ENCODE data around the gene CPA4. TPM values are rescaled to one million over a fixed set of nuclear protein-coding genes. Genes with fewer than 3 reads are reported as not detected.
A peak's percentile ranks its signal among the peaks of the same experiment; 100 is the strongest.

Gene CPA4
- total RNA-seq, 1 experiment from 2014 or later, result 0.16 TPM

DNA sequence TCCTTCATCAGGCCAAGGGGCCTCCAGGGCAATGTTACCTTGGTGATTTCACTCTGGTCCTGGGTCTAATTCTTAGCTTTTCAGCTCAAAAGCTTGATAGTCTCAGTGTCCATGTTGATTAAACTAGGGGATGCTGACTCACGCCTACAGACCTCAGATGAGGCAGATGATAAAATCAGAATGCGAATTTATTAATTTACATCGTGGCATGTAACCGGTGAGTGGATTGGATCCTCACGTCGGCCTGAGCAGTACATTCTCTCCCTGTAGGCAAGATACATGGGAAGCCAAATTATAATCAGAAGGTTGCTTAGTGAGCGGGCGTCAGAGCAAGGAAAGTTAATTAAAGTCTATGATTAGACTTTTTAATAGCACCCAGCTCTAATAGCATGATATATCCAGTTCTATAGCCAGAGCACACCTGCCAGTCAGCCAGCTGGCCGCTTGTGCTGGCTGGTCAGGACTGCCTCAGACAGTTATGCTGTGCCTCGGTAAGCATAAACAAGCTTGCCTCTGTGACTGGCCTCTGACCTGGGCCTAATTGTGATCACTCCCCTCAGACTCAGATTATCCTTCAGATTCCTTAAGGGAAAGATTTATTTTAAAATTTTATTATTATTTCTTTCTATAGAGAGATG, 31.5 kb downstream of the CPA4 start:
- DNase-seq (ENCODE audit: low read depth, low spot score), result no peak
- in situ Hi-C loops (cut with HindIII; ENCODE audit: low pct_unique_long_range_greater_than_20kb, low sequenced_read_pairs), result no loop called here

DNA sequence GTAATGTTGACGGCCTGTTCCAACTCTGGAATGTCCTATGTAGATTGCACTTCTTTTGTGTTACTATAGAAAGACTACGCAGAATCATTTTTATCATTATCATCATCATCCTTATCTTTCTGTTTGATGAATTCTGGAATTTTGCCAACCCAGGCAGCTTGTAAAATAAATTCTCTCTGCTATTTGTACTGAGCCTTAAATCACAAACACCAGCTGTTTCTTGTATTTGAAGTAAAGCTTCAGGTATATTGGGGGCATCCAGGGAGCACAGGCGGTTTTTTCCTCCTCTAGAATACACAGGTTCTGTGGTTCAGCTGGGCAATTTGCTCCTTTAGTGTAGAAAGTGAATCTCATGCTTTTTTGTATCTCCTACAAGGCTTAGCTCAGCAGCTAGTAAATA, 36.7 kb downstream of the CPA4 start:
- DNase-seq (ENCODE audit: low read depth, low spot score), result no peak
- in situ Hi-C loops (cut with HindIII; ENCODE audit: low pct_unique_long_range_greater_than_20kb, low sequenced_read_pairs), result no loop called here

DNA sequence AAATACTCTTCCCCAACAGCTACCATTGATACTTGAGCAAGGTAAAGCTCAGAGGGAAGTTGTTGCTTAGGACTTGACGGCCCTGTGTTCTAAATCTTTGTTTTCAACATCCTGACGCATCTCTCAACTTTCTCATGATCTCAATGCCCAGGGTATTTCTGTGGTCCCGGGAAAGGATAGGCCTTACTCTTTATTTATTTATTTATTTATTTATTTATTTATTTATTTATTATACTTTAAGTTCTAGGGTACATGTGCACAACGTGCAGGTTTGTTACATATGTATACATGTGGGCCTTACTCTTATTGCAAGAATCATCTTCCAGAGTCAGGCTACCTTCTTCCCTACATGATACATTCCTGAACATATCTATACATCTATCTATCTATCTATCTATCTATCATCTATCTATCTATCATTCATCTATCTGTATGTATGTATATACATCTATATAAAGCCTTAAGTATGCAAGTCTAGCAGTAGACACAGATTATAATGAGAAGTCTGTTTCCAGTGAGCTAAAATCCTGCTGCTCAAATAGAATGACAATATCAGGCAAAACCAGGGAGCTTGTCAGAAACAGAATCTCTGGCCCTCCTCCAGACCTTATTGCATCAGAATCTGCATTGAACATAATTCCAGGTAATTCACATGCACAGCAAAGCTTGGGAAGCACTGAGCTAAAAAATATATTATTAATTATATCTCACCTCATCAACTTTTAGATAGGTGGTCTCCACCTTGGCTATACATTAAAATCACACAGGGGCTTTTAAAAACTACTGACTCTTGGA, 39.5 kb downstream of the CPA4 start:
- no peak for DNase-seq (ENCODE audit: low read depth, low spot score)
- in situ Hi-C loops (cut with HindIII; ENCODE audit: low pct_unique_long_range_greater_than_20kb, low sequenced_read_pairs), result no loop called here

- no peak for DNase-seq (ENCODE audit: low read depth, low spot score)
- in situ Hi-C loops (cut with HindIII; ENCODE audit: low pct_unique_long_range_greater_than_20kb, low sequenced_read_pairs), result no loop called here
These were observed 40.9 kb downstream of the CPA4 start for GRCh38 chr7:130333832-130334231.

DNA sequence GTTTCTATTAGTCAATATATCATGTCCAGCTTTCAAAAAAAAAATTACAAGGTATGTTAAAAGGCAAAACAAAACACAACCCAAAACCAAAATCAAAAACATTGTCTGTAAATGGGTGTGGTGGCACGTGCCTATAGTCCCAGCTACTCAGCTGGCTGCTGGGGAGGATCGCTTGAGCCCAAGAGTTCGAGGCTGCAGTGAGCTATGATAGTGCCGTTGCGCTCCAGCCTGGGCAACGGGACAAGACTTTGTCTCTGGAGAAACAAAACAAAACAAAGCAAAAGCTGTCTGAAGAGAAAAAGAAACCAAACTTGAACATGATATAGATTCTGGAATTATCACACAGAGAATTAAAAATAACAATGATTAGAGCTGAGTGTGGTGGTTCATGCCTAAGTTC, 41.3 kb downstream of the CPA4 start:
- no peak for DNase-seq (ENCODE audit: low read depth, low spot score)
- in situ Hi-C loops (cut with HindIII; ENCODE audit: low pct_unique_long_range_greater_than_20kb, low sequenced_read_pairs), result no loop called here

GRCh38 chr7:130337410-130337971, 44.5 kb downstream of the CPA4 start:
- no peak for DNase-seq (ENCODE audit: low read depth, low spot score)
- in situ Hi-C loops (cut with HindIII; ENCODE audit: low pct_unique_long_range_greater_than_20kb, low sequenced_read_pairs), result no loop called here

DNA sequence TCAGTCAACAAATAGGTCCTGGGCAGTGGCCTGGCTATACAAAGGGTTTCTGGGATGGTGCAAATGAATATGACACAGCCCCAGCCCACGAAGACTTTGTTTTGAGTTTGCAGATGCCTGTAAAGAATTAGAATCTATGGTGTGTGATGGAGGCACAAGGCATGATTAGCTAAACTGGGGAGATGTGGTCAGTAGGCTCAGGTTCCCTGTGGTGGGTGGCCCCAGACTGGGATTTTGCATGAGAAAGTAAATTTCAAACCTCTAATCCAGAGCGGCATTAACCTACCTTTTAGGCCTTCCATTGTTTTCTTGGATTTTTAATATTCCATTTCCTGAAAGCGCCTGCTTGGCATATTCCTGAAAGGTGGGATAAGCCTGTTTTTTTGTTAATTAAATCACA, 45.3 kb downstream of the CPA4 start:
- DNase-seq (ENCODE audit: low read depth, low spot score), result no peak
- in situ Hi-C loops (cut with HindIII; ENCODE audit: low pct_unique_long_range_greater_than_20kb, low sequenced_read_pairs), result no loop called here

- DNase-seq (ENCODE audit: low read depth, low spot score), result no peak
These were observed 48.9 kb downstream of the CPA4 start for GRCh38 chr7:130341882-130342281.

GRCh38 chr7:130342701-130343380, 49.9 kb downstream of the CPA4 start:
- in situ Hi-C loops (cut with HindIII; ENCODE audit: low pct_unique_long_range_greater_than_20kb, low sequenced_read_pairs), result no loop called here
- DNase-seq (ENCODE audit: low read depth, low spot score), result no peak

More at GRCh38 chr7:130341882-130342281, 48.9 kb downstream of the CPA4 start:
- in situ Hi-C loops (cut with HindIII; ENCODE audit: low pct_unique_long_range_greater_than_20kb, low sequenced_read_pairs), result no loop called here

- no peak for DNase-seq (ENCODE audit: low read depth, low spot score)
- in situ Hi-C loops (cut with HindIII; ENCODE audit: low pct_unique_long_range_greater_than_20kb, low sequenced_read_pairs), result no loop called here
These were observed 51.4 kb downstream of the CPA4 start, which contains the start of gene CPA5 for GRCh38 chr7:130344271-130344866. Gene CPA5, plus strand, starts transcription at chr7:130344816. Its CDS starts 1,670 bp downstream, at chr7:130346486.

DNA sequence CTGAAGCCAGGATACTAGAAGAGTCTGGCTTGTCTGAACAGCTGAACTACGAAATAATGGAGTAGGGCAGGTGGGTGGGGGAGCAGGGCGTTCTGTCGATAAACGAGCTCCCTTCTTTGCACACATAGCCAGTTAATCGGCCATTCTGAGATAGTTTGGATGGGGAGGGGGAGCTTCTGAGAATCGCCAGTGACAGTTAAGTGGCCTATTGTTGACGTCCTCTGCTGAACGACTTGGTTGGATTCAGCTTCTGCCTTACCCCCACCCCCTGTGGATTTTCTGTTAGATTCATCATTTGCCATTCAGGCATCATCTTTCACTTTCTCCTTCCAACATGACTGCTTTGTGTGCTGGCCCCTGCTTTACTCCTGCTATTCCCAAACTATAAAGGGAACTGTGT, 52.2 kb downstream of the CPA4 start:
- in situ Hi-C loops (cut with HindIII; ENCODE audit: low pct_unique_long_range_greater_than_20kb, low sequenced_read_pairs), result no loop called here
- no peak for DNase-seq (ENCODE audit: low read depth, low spot score)

- DNase-seq (ENCODE audit: low read depth, low spot score), result no peak
- in situ Hi-C loops (cut with HindIII; ENCODE audit: low pct_unique_long_range_greater_than_20kb, low sequenced_read_pairs), result no loop called here
These were observed 52.8 kb downstream of the CPA4 start for GRCh38 chr7:130345725-130346124.

DNA sequence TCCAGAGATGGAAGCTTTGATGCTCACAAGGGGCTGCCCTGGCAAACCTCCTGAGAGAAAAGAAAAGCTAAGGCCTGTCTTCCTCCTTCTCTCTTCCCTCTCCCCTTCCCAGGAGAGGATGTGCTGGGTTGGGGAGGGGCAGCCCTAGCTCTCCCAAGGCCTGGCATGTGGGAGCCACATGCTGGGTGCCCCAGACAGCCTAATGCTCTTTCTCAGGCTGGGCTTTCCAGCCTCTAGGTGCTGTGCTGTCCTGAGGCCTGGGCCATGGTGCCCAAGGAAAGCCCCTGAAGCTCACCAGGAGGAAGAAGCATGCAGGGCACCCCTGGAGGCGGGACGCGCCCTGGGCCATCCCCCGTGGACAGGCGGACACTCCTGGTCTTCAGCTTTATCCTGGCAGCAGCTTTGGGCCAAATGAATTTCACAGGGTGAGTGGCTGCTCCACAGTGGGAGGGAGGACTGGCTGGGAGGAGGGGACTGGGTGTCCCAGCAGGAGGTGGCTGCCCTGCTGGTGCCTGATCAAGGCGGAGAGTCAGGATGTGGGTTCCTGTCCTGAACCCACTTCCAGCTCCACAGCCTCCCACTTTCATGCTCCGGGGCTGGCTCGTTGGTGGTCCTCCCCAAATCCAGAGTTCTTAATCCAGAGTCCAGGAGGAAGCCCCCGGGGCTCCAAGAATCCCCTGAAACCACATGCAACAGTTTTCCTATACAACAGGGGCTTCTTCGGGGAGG, 53.4 kb downstream of the CPA4 start:
- in situ Hi-C loops (cut with HindIII; ENCODE audit: low pct_unique_long_range_greater_than_20kb, low sequenced_read_pairs), result no loop called here
- no peak for DNase-seq (ENCODE audit: low read depth, low spot score)

DNA sequence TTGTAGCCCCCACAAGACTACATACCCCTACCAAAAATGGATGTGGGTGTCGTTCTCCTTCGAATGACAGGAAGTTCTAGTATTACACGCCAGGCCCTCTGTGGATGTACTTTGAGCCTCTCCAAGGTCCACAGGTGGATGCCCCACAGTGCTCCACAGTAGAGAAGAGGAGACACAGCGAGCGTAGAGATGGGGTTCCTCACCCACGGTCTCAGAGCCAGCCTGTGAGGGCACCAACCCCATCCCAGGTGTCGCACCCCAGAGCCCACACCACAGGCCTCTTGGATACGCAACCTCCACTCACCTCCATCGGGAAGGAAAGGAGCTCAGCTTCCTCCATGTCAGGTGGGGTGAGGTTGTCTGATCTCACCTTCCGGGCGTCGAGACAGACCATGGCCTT, 54.0 kb downstream of the CPA4 start:
- in situ Hi-C loops (cut with HindIII; ENCODE audit: low pct_unique_long_range_greater_than_20kb, low sequenced_read_pairs), result no loop called here
- no peak for DNase-seq (ENCODE audit: low read depth, low spot score)

DNA sequence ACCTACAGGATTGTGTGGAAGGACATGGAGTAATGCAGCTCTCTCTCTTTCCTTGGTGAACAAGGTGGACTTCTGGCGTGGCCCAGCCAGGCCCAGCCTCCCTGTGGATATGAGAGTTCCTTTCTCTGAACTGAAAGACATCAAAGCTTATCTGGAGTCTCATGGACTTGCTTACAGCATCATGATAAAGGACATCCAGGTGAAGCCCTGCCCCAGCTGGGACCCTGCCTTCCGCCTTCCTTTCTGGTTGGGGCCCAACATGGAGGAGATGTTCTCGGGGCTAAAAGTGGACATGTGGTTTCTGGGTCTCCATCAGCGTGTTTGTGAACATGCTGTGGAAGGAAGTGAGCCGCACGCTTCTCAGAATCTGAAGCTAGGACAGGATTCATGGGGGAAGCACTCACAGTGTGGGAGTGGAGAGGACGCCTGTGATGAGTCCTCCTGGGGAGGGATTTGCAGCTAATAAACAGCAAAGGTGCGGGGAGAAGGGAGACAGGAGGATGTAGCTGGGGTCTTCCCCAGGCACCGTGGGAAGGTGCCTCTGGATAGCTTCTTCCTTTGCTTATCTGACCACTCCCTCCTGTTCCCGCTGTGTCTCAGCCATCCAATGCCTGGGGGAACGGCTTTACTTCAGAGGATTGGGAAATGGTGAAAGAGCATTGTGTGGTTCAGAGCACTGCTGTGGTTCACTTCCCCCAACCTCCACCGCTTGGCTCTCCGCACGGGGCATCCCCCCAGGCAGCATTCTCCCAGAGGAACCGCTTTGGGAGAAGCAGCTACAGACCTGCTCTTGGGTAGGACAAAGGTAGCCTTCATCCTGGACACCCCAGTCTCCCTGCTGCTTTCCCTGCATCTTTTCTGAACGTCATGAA, 57.2 kb downstream of the CPA4 start:
- in situ Hi-C loops (cut with HindIII; ENCODE audit: low pct_unique_long_range_greater_than_20kb, low sequenced_read_pairs), result no loop called here
- peak; percentile 67 for DNase-seq (ENCODE audit: low read depth, low spot score)

- in situ Hi-C loops (cut with HindIII; ENCODE audit: low pct_unique_long_range_greater_than_20kb, low sequenced_read_pairs), result no loop called here
- no peak for DNase-seq (ENCODE audit: low read depth, low spot score)
These were observed 58.2 kb downstream of the CPA4 start for GRCh38 chr7:130350945-130351790.

Data from SK-MEL-5 (cell line).